Liver (tissue), 3 donors: Measurements from ENCODE around the gene SUSD5.

Source experiments
- CTCF ChIP-seq: fragments of 150-350 bp; IDR thresholded peaks from 2 replicates; pipeline ENCODE4 v1.5.1; 2017; ENCODE audit warnings: improper control_type of control experiment, low read depth, low read length; ENCODE audit not compliant: missing input control
- FOXA2 ChIP-seq: IDR thresholded peaks from 2 replicates; pipeline ENCODE4 v1.6.1; 2016; ENCODE audit warnings: antibody characterized with exemption
- RAD21 ChIP-seq, 2 donors: IDR thresholded peaks; 2 replicates each; pipeline ENCODE4 v1.6.1; 2016; ENCODE audit warnings: antibody characterized with exemption in 2 of 2, mild to moderate bottlenecking in 2 of 2
- REST ChIP-seq: IDR thresholded peaks from 2 replicates; pipeline ENCODE4 v1.6.1; 2016; ENCODE audit warnings: antibody characterized with exemption, mild to moderate bottlenecking
- RXRA ChIP-seq, 2 donors: IDR thresholded peaks; 2 replicates each; pipeline ENCODE4 v1.6.1; 2017 to 2018; ENCODE audit warnings: antibody characterized with exemption in 2 of 2, mild to moderate bottlenecking in 1 of 2
- SP1 ChIP-seq: IDR thresholded peaks from 2 replicates; pipeline ENCODE4 v1.6.1; 2018; ENCODE audit warnings: antibody characterized with exemption, mild to moderate bottlenecking
- TAF1 ChIP-seq: conservative IDR thresholded peaks from 2 replicates; pipeline ENCODE4 v1.6.1; 2016; ENCODE audit warnings: antibody characterized with exemption, mild to moderate bottlenecking
- YY1 ChIP-seq: IDR thresholded peaks from 2 replicates; pipeline ENCODE4 v1.6.1; 2016; ENCODE audit warnings: antibody characterized with exemption, mild to moderate bottlenecking
- TF ChIP-seq, protein P1 (sequence below): IDR thresholded peaks from 2 replicates; pipeline ENCODE4 v1.6.1; 2016; ENCODE audit warnings: antibody characterized with exemption
- TF ChIP-seq, protein P2 (sequence below): IDR thresholded peaks from 2 replicates; pipeline ENCODE4 v1.6.1; 2016; ENCODE audit warnings: antibody characterized with exemption
- donor health status: healthy.
- donor health status: healthy.

- TF ChIP-seq RXRA (IDR thresholded peaks at IDR 0.05) (no peak), CTCF (no peak), RAD21 (IDR thresholded peaks at IDR 0.05) (no peak), SP1 (no peak), TAF1 (no peak), REST (no peak), FOXA2 (no peak), YY1 (no peak)
- TF ChIP-seq, protein P1, sequence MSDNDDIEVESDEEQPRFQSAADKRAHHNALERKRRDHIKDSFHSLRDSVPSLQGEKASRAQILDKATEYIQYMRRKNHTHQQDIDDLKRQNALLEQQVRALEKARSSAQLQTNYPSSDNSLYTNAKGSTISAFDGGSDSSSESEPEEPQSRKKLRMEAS: no peak
- TF ChIP-seq, protein P2, sequence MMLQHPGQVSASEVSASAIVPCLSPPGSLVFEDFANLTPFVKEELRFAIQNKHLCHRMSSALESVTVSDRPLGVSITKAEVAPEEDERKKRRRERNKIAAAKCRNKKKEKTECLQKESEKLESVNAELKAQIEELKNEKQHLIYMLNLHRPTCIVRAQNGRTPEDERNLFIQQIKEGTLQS: no peak
Measured at GRCh38 chr3:33174095-33174494, 44.5 kb downstream of the SUSD5 start.
